ENCODE data around the gene C11orf24.

- no peak for TF ChIP-seq POLR2AphosphoS5 (IDR thresholded peaks at IDR 0.05; ENCODE audit: borderline replicate concordance, low read depth, low read length)
- no peak for TF ChIP-seq FOXP2 (optimal IDR thresholded peaks at IDR 0.05; ENCODE audit: control extremely low read depth, extremely low read length, insufficient read depth)
These were observed 55.4 kb downstream of the C11orf24 start for GRCh38 chr11:68216171-68216938.

All from SK-N-MC (cell line).